C1 segment of cervical spinal cord (tissue), 14 donors: ENCODE data around the gene TAF1A.
A peak's percentile ranks its signal among the peaks of the same experiment; 100 is the strongest.
"Not testable (repeated sequence)": the region's sequence is repeated elsewhere in the genome, so short reads cannot be mapped to it uniquely, and the experiment has no call there.

Experiments used
- DNase-seq, 14 donors: peaks; one replicate each; lab custom pipeline; 2025; lab: John Stamatoyannopoulos, UW

Gene TAF1A

GRCh38 chr1:222589462-222590302 is at the start of gene TAF1A:
TAF1A (minus strand) TSS chr1:222589933.
- peak; percentile 4 to 88 (median 80) for DNase-seq

GRCh38 chr1:222634180-222635013 is 44.7 kb upstream of the TAF1A start:
- peak in 6 of 14 donors; percentile 2 to 52 (median 16) for DNase-seq

DNA sequence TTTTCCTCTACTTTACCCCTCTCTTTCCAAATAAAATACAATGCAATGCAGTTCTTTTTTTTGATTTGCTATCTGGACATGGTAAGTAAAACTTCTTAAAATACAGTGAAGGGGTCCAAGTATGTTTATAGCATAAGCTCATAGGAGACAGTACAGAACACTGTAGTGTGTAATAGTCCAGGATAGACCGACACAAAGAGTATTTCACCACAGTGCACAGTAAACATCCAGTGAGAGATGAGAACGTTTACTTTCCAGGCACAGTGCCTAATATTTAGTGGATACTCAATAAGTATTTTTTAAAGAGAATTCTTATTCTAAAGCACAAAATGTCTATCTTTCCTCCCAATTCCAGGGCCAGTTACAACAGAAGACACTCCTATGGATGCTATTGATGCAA is 43.0 kb upstream of the TAF1A start:
- DNase-seq: no peak

DNA sequence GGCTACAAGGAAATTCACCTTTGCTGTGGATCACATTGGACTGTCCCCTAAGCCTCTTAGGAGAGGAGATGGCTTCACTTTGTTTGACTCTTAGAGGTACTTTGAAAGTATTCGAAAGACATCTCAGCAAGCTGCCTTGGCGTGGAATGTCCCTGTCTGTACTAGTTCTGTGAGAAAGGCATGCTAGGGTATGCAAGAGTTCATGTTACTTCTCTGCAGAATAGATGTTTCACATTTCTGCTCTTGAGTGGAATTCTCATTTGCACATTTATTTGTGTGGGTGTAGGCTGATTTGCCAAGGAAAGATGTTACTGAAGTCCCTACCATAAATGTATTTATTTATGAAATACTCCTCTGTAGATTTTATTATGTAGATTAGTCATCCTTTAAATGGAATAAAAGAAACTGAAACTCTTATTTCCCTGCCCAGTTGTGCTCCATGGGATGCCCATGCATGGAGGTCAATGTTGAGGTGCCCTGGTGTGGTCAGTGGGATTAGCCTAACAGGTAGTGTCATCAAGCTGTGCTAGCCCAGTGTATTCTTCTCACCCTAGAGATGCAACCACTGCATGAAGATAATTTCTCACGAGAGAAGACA is 42.0 kb upstream of the TAF1A start:
- no peak for DNase-seq

DNA sequence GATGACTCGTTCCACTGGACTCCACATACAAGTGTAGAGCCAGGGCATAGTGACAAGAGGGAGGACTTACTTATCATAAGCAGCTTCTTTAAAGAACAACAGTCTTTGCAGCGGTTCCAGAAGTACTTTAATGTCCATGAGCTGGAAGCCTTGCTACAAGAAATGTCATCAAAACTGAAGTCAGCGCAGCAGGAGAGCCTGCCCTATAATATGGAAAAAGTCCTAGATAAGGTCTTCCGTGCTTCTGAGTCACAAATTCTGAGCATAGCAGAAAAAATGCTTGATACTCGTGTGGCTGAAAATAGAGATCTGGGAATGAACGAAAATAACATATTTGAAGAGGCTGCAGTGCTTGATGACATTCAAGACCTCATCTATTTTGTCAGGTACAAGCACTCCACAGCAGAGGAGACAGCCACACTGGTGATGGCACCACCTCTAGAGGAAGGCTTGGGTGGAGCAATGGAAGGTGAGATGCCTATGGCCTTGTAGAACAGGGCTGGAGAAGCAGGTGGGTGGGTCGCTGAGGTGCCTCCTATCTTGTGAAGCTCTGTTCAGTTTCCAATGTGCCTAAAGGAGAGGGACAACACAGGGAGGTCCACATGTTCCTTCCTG is 40.3 kb upstream of the TAF1A start:
- DNase-seq: no peak

GRCh38 chr1:222627232-222627631 is 37.5 kb upstream of the TAF1A start:
- DNase-seq: no peak

GRCh38 chr1:222624214-222624613 is 34.5 kb upstream of the TAF1A start:
- no peak for DNase-seq

DNA sequence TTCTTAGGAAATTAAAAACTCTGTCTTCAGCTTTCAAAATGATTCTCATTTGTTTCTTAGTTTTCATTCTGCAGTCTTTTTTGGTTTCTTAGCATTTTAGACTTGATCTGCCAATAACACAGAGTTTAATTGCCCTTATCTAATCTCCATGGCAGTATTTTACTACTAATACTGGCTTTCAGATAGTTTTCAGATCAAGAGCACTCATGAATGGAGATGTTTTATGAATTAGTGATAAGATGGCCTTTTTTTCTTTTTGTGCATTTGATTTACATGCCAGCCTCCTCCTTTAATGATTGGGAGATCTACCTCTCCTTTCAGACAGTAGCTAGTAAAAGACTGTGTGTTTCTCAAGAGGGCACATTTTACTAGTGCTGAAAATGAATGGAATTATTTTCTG is 33.7 kb upstream of the TAF1A start:
- no peak for DNase-seq

GRCh38 chr1:222622765-222623164 is 33.0 kb upstream of the TAF1A start:
- DNase-seq: no peak

- no peak for DNase-seq
Observed at GRCh38 chr1:222620566-222620965, 30.8 kb upstream of the TAF1A start.

- peak in 6 of 14 donors; percentile 22 to 44 (median 24) for DNase-seq
Observed at GRCh38 chr1:222618880-222619596, 29.3 kb upstream of the TAF1A start.

GRCh38 chr1:222618001-222618879 is 28.5 kb upstream of the TAF1A start, which contains the start of gene MIA3:
MIA3 (plus strand) TSS chr1:222618097; CDS start chr1:222618111, 14 bp downstream.
- DNase-seq: peak in 11 of 14 donors; percentile 33 to 88 (median 79)

GRCh38 chr1:222617367-222617951 is 27.7 kb upstream of the TAF1A start:
- DNase-seq: peak; percentile 27 to 98 (median 81)

- no peak for DNase-seq
Observed at GRCh38 chr1:222616525-222616924, 26.8 kb upstream of the TAF1A start.

DNA sequence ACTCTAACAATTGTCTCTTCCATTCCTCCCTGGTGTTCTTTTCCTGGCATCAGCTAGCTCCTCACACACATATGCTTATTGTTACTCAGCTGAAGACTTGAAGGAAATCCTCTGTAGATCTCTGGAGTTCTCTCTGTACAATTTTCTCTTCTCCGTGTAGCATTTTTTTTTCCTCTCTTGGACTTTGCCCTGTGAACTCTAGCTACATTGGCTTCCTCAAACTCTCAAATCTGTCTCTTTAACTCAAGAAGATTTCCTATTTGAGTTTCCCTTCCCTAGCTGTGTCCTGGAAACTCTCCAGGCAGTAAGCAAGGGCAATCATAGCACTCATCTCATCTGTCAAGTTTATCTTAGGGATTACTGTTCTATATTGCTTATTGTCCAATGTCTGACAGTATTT is 23.9 kb upstream of the TAF1A start:
- DNase-seq: no peak

- DNase-seq: no peak
Observed at GRCh38 chr1:222610728-222611127, 21.0 kb upstream of the TAF1A start.

DNA sequence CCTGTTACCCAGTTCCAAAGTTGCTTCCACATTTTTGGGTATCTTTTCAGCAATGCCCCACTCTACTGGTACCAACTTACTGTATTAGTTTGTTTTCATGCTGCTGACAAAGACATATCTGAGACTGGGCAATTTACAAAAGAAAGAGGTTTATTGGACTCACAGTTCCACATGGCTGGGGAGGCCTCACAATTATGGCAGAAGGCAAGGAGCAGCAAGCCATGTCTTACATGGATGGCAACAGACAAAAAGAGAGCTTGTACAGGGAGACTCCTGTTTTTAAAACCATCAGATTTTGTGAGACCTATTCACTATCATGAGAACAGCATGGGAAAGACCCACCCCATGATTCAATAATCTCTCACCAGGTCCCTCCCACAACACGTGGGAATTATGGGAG is 19.4 kb upstream of the TAF1A start:
- DNase-seq: not testable (repeated sequence)

DNA sequence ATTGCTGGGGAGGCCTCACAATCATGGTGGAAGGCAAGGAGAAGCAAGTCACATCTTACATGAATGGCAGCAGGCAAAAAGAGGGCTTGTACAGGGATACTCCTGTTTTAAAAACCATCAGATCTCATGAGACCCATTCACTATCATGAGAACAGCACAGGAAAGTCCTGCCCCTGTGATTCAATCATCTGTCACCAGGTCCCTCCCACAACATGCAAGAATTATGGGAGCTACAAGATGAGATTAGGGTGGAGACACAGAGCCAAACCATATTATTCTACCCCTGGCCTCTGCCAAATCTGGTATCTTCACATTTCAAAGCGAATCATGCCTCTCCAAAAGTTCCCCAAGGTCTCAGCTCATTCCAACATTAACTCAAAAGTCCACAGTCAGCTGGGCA is 17.0 kb upstream of the TAF1A start:
- DNase-seq: no peak

- DNase-seq: no peak
Observed at GRCh38 chr1:222601257-222601656, 11.5 kb upstream of the TAF1A start.

- DNase-seq: no peak
Observed at GRCh38 chr1:222600281-222600680, 10.5 kb upstream of the TAF1A start.
